Left ventricle myocardium superior (tissue), 1 donor: ENCODE measurements around the gene ZMAT2. TPM values are rescaled to one million over a fixed set of nuclear protein-coding genes. Genes with fewer than 3 reads are reported as not detected.
"Not testable (repeated sequence)": the region's sequence is repeated elsewhere in the genome, so short reads cannot be mapped to it uniquely, and the experiment has no call there.

Experiments
- ATAC-seq: fragments of 200-7000 bp; cut with Tn5 transposase; one replicate; pipeline ENCODE4 v1.9.1; 2020; ENCODE audit warnings: mild to moderate bottlenecking, moderate library complexity
- DNase-seq: peaks from one replicate; pipeline ENCODE4 v3.0.0-alpha.2; 2020
- intact Hi-C: fragments of 100-400 bp; cut with micrococcal nuclease; formaldehyde crosslinking; loops from one replicate; pipeline ENCODE4 v1.11.0; 2022
- total RNA-seq: library from RNA; stranded (reverse); fragmentation: NEBNext Ultra II Directional; extraction: Animal tissue kit (Norgen Biotek cat#: 25700); gene quantifications from one replicate; pipeline ENCODE4 v1.2.1, GENCODE V29; 2021
- donor health status: DM: no; HTN: yes; CAD: no; lungs with severe emphysema.

The ZMAT2 gene
- total RNA-seq, 1 donor from 2014 or later, result 31.4 TPM

GRCh38 chr5:140696891-140697492, 3.3 kb upstream of the ZMAT2 start:
- DNase-seq (no peak), ATAC-seq (no peak)
- intact Hi-C loops, result no loop called here

- no peak for ATAC-seq
- intact Hi-C loops, result no loop called here
- no peak for DNase-seq
These were observed 7.6 kb downstream of the ZMAT2 start for GRCh38 chr5:140707812-140708211.

GRCh38 chr5:140708787-140709186, 8.5 kb downstream of the ZMAT2 start:
- DNase-seq, ATAC-seq, intact Hi-C loops: not testable (repeated sequence)

GRCh38 chr5:140710899-140711552, 10.8 kb downstream of the ZMAT2 start:
- intact Hi-C loops, result no loop called here
- peak; percentile 88 for DNase-seq
- ATAC-seq, result peak; percentile 93

- DNase-seq, result no peak
- ATAC-seq, result no peak
- intact Hi-C loops, result no loop called here
These were observed 11.5 kb downstream of the ZMAT2 start for GRCh38 chr5:140711794-140712193.

- intact Hi-C loops, result no loop called here
- no peak for ATAC-seq
- no peak for DNase-seq
These were observed 13.4 kb downstream of the ZMAT2 start for GRCh38 chr5:140713562-140714094.

- intact Hi-C loops, ATAC-seq, DNase-seq: not testable (repeated sequence)
These were observed 16.0 kb downstream of the ZMAT2 start for GRCh38 chr5:140716238-140716637.

GRCh38 chr5:140718266-140718592, 18.0 kb downstream of the ZMAT2 start:
- ATAC-seq (no peak), DNase-seq (no peak)
- intact Hi-C loops, result no loop called here

GRCh38 chr5:140720738-140721137, 20.5 kb downstream of the ZMAT2 start:
- DNase-seq, ATAC-seq, intact Hi-C loops: not testable (repeated sequence)

- DNase-seq, intact Hi-C loops, ATAC-seq: not testable (repeated sequence)
These were observed 21.1 kb downstream of the ZMAT2 start for GRCh38 chr5:140721395-140721794.

GRCh38 chr5:140725799-140726471, 25.7 kb downstream of the ZMAT2 start:
- intact Hi-C loops, result no loop called here
- peak; percentile 42 for DNase-seq

GRCh38 chr5:140733098-140733497, 32.9 kb downstream of the ZMAT2 start:
- ATAC-seq (no peak), DNase-seq (no peak)
- intact Hi-C loops, result no loop called here

More at GRCh38 chr5:140725799-140726471, 25.7 kb downstream of the ZMAT2 start:
- peak; percentile 64 for ATAC-seq

GRCh38 chr5:140734354-140734753, 34.1 kb downstream of the ZMAT2 start:
- ATAC-seq, result peak; percentile 62
- intact Hi-C loops, result no loop called here
- DNase-seq, result no peak

GRCh38 chr5:140737486-140737885, 37.2 kb downstream of the ZMAT2 start:
- DNase-seq, result no peak
- intact Hi-C loops, result no loop called here
- ATAC-seq, result no peak

GRCh38 chr5:140741967-140742366, 41.7 kb downstream of the ZMAT2 start:
- DNase-seq (no peak), ATAC-seq (no peak)
- intact Hi-C loops, result no loop called here

GRCh38 chr5:140753561-140753960, 53.3 kb downstream of the ZMAT2 start:
- DNase-seq, result no peak
- no peak for ATAC-seq
- intact Hi-C loops, result no loop called here
